Measurements from ENCODE around the gene SSTR1.

- TF ChIP-seq CTCF (IDR thresholded peaks at IDR 0.05; ENCODE audit: insufficient read depth, low read length, poor library complexity, severe bottlenecking) (no peak), EZH2phosphoT487 (conservative IDR thresholded peaks at IDR 0.05; ENCODE audit: low read length) (no peak)
Measured at GRCh38 chr14:38261620-38262019, 53.9 kb downstream of the SSTR1 start.
